Mesothelial cell of epicardium (in vitro differentiated cells): ENCODE data around the gene TMEM43. TPM values are rescaled to one million over a fixed set of nuclear protein-coding genes. Genes with fewer than 3 reads are reported as not detected.

ENCODE experiments used
- DNase-seq, 2 experiments: peaks; one replicate each; pipeline ENCODE4 v3.0.0; 2021; ENCODE audit warnings: low spot score in 2 of 2; ENCODE audit not compliant: unreplicated experiment in 2 of 2
- H3K27ac Mint-ChIP-seq: 2 replicates; pipeline ENCODE4 v1.8.0; 2021; ENCODE audit warnings: mixed read lengths
- H3K27me3 Mint-ChIP-seq: 2 replicates; pipeline ENCODE4 v1.8.0; 2021; ENCODE audit warnings: low read depth, mixed read lengths
- H3K36me3 Mint-ChIP-seq: 2 replicates; pipeline ENCODE4 v1.8.0; 2021; ENCODE audit warnings: mixed read lengths
- H3K4me1 Mint-ChIP-seq: 2 replicates; pipeline ENCODE4 v1.8.0; 2021; ENCODE audit warnings: mixed read lengths
- H3K4me3 Mint-ChIP-seq: 2 replicates; pipeline ENCODE4 v1.8.0; 2021; ENCODE audit warnings: mild to moderate bottlenecking, moderate library complexity, mixed read lengths
- H3K9me3 Mint-ChIP-seq: 2 replicates; pipeline ENCODE4 v1.8.0; 2021; ENCODE audit warnings: mixed read lengths
- CTCF ChIP-seq: fragments of 200-600 bp; sonication (generic); IDR thresholded peaks from one replicate; pipeline ENCODE4 v1.5.0; 2021; ENCODE audit warnings: antibody characterized with exemption; ENCODE audit not compliant: unreplicated experiment
- total RNA-seq: library from RNA; stranded (reverse); gene quantifications from 3 replicates; pipeline ENCODE4 v1.2.1, GENCODE V29; 2021

The TMEM43 gene
- total RNA-seq, 1 donor from 2014 or later: 50.0 TPM

DNA sequence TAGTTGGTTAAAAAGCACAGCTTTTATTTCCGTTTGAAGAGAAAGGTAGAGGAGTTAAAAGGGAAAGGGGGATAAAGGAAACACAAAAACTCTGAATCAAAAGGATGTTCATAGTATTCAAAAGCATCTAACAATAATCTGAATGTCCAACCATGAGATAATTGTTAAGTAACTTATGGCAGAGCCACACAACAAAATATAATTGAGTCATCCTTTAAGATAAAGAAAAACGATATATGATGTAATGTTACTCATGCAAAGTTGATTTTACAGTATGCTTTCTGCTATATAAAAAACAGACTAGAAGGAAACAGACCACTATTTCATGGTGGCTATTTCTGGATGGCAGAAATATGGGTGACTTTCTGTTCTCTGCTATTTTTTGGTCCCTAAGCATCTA lies 49.6 kb downstream of the TMEM43 start:
- Mint-ChIP-seq H3K27me3 (no peaks in the 10 kb centered on the region), H3K4me1 (peaks cover 40% of the 10 kb centered on the region), H3K27ac (no peak overlapping the region), H3K9me3 (no peaks in the 10 kb centered on the region), H3K4me3 (no peak overlapping the region), H3K36me3 (peaks cover 26% of the 10 kb centered on the region)
- DNase-seq: no peak
- no peak for TF ChIP-seq CTCF

DNA sequence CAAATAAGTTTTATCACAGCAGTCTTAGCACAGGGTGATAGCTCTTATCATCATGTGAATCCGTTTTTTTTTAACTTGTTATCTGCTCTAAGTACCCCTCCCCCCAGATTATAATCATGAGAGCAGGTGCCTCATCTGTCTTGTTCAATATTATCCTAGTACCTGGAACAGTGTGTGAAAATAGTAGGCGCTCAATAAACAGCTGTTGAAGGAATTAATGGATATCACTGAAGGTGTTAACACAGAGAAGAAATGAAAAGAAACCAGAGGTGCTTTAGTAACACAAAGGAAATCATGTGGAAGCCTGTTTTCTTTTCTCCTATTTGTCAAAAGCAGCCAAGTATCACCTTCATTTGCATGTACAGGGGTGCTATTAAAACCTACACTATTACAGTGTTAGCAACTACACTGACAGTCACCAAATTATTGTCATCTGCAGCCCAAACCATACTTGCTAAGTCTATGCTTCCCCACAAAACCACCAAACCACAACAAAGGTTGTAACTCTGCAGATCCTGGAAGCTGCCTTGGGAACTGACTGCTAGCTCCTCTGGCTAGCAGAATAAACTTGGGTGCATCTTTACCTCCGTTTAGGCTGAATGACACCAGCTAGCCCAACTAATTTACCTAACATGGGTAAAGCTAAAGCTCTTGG lies 50.7 kb downstream of the TMEM43 start:
- Mint-ChIP-seq H3K9me3 (no peaks in the 10 kb centered on the region), H3K4me1 (peaks cover 45% of the 10 kb centered on the region), H3K36me3 (peaks cover 17% of the 10 kb centered on the region), H3K27ac (no peak overlapping the region), H3K27me3 (no peaks in the 10 kb centered on the region), H3K4me3 (no peak overlapping the region)
- no peak for DNase-seq
- TF ChIP-seq CTCF: no peak

DNA sequence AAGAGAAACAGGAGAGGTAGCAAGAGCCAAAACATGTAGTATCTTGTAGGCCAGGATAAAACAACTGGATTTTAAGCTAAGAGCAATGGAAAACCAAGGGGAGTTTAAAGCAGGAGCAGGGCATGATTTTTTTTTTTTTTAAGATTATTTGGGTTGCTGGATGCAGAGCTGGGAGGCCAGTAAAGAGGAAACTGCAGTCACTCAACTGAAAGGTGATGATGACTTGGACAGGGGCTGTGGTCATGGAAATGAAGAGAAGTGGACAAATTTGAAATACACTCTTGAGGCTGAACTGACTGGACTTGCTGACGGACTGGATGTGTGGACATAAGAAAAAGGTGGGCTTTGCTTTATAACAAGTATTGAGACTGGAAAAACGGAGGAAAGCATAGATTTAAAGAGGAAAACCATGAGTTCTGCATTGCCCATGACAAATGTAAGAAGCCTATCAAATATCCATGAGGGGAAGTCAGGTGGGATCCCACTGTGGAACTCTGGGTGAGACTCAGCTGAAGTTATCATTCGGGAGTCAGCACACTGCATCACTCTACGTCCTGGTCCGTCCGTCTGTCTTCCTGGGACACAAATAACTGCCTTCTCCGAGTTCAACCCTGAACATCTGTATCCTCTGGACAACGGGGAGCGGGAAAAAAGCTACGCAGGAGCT lies 52.9 kb downstream of the TMEM43 start:
- H3K36me3 Mint-ChIP-seq: peaks cover 11% of the 10 kb centered on the region
- H3K9me3 Mint-ChIP-seq: no peaks in the 10 kb centered on the region
- H3K27me3 Mint-ChIP-seq: no peaks in the 10 kb centered on the region
- no peak for TF ChIP-seq CTCF
- peak overlapping the region; percentile 98 for H3K4me3 Mint-ChIP-seq
- H3K27ac Mint-ChIP-seq: peak overlapping the region; percentile 96
- H3K4me1 Mint-ChIP-seq: peaks cover 42% of the 10 kb centered on the region
- DNase-seq: no peak

DNA sequence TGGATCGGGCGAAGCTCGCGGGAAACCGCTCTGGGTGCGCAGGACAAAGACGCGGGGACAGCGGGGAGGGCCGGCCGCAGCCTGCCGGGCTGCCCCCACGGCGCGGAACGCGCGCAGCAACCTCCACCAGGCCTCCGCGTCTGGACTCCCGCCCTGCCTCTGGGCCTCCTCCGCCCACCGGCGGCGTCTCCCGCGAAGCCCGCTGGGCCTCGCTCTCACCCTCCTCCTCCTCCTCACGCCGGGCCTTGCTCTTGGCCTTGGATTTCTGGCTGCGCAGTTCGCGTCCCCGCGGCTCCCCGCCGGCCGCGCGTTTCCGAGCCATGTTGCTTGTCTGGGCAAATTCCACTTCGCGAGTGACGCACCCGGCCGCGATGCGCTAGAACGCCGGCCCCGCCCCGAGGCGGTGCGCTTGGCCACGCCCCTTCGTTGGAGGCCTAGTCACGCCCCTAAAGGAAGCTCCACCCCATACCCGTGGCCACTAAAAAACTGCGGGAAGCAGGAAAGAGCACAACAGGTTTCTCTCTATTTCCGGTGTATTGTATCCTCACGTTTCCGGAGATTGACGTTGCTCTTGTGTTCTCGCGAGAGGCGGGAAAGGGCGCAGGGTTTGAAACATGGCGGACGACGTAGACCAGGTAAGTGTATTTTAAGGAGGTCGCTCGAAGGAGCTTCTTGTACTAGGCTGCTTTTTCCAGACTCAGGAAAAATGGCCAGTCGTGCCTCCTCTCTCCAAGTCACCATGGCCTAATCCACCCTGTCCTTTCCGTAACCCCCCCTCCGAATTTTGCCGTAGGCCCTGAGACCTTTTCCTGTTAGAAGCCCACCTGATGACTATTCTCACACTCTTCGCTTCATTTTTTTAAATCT lies 53.6 kb downstream of the TMEM43 start, which contains the start of the genes LSM3 and XPC:
LSM3 (plus strand) TSS at position 571 of the 867 bp plus-strand sequence; CDS start at position 615, 44 bp downstream.
XPC (minus strand) TSS at position 355 of the 867 bp plus-strand sequence; CDS start at position 322, 33 bp downstream.
- peak; percentile 90 to 98 for DNase-seq
- Mint-ChIP-seq H3K36me3 (peaks cover 11% of the 10 kb centered on the region), H3K27ac (peak within 1 kb of the TSS; percentile 100), H3K9me3 (no peaks in the 10 kb centered on the region), H3K4me1 (peaks cover 45% of the 10 kb centered on the region), H3K27me3 (no peaks in the 10 kb centered on the region), H3K4me3 (peak within 1 kb of the TSS; percentile 98)
- TF ChIP-seq CTCF: no peak

DNA sequence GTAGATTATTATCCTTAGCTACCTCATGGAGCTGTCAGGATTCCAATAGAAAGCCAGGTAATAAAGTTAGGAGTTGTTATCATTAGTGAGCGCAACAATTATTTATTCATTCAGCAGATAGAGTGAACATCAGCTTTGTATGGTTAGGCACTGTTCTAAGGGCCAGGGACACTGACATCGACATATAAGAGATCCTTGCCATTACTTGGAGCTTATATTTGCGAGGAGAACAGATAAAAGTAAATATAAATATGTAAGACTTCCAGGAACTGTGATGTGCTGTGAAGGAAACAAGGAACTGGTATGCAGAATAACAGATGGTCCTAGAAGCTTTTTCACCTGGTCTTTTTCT lies 54.2 kb downstream of the TMEM43 start:
- no peak for DNase-seq
- H3K27me3 Mint-ChIP-seq: no peaks in the 10 kb centered on the region
- H3K9me3 Mint-ChIP-seq: no peaks in the 10 kb centered on the region
- peak overlapping the region; percentile 98 for H3K4me3 Mint-ChIP-seq
- H3K27ac Mint-ChIP-seq: peak overlapping the region; percentile 100
- no peak for TF ChIP-seq CTCF
- peaks cover 17% of the 10 kb centered on the region for H3K36me3 Mint-ChIP-seq
- peaks cover 45% of the 10 kb centered on the region for H3K4me1 Mint-ChIP-seq
